SK-N-SH (cell line): ENCODE data around the gene ZNF639. TPM values are rescaled to one million over a fixed set of nuclear protein-coding genes. Genes with fewer than 3 reads are reported as not detected.

ENCODE experiments used
- CTCF ChIA-PET: fragments of 300-600, 350-600 bp; formaldehyde crosslinking; extraction: SDS; loops from one replicate; lab custom pipeline; 2021; lab: Yijun Ruan, JAX
- POLR2A ChIA-PET: fragments of 350-600 bp; sonication (Branson Sonifier 250); formaldehyde crosslinking; extraction: SDS; loops from one replicate; lab custom pipeline; 2020; ENCODE audit warnings: antibody characterized with exemption, inconsistent platforms; lab: Yijun Ruan, JAX
- DNase-seq: peaks from one replicate; pipeline ENCODE4 v3.0.0; 2012
- H2AFZ ChIP-seq: fragments of 200-600 bp; sonication (generic); 2 replicates; pipeline ENCODE4 v1.8.1; 2016; ENCODE audit warnings: antibody characterized with exemption, mild to moderate bottlenecking, low read depth
- H3F3A ChIP-seq: fragments of 200-600 bp; sonication (generic); replicated peaks from 2 replicates; pipeline ENCODE3; 2016; ENCODE audit warnings: antibody characterized with exemption, mild to moderate bottlenecking; ENCODE audit not compliant: insufficient read depth
- H3K27ac ChIP-seq, 2 experiments: fragments of 200-500 bp in 1 of 2; fragments of 200-600 bp in 1 of 2; sonication (Bioruptor generic) in 1 of 2; sonication (generic), shearing (Covaris generic) in 1 of 2; 2 replicates each; pipeline versions ENCODE4 v1.5.1 to v1.6.1; 2014 to 2016; ENCODE audit warnings: low read depth in 2 of 2, inconsistent platforms in 1 of 2, low read length in 1 of 2, mild to moderate bottlenecking in 1 of 2, mixed read lengths in 1 of 2
- H3K27me3 ChIP-seq: fragments of 200-600 bp; sonication (generic), shearing (Covaris generic); 2 replicates; pipeline ENCODE4 v1.6.1; 2016; ENCODE audit warnings: mixed run types; ENCODE audit not compliant: insufficient read depth
- H3K36me3 ChIP-seq, 2 experiments: fragments of 200-500 bp in 1 of 2; fragments of 200-600 bp in 1 of 2; sonication (Bioruptor generic) in 1 of 2; sonication (generic) in 1 of 2; replicated peaks in 1 of 2; 2 replicates each; pipeline versions ENCODE3 to v1.5.1; 2014 to 2016; ENCODE audit warnings: low read length in 1 of 2, mild to moderate bottlenecking in 1 of 2; ENCODE audit not compliant: insufficient read depth in 2 of 2, control insufficient read depth in 1 of 2
- H3K4me1 ChIP-seq, 2 experiments: fragments of 200-500 bp in 1 of 2; fragments of 200-600 bp in 1 of 2; sonication (Bioruptor generic) in 1 of 2; sonication (generic), shearing (Covaris generic) in 1 of 2; 2 replicates each; pipeline versions ENCODE4 v1.5.1 to v1.6.1; 2014 to 2016; ENCODE audit warnings: low read depth in 1 of 2, low read length in 1 of 2, mixed run types in 1 of 2; ENCODE audit not compliant: insufficient read depth in 2 of 2, control insufficient read depth in 1 of 2
- H3K4me2 ChIP-seq: fragments of 200-600 bp; sonication (generic), shearing (Covaris generic); 2 replicates; pipeline ENCODE4 v1.6.1; 2017; ENCODE audit warnings: mixed run types
- H3K4me3 ChIP-seq, 2 experiments: fragments of 200-500 bp in 1 of 2; fragments of 200-600 bp in 1 of 2; sonication (Bioruptor generic) in 1 of 2; sonication (generic), shearing (Covaris generic) in 1 of 2; 2 replicates each; pipeline versions ENCODE4 v1.5.1 to v1.8.1; 2014 to 2016; ENCODE audit warnings: low read depth in 2 of 2, inconsistent platforms in 1 of 2, low read length in 1 of 2, mild to moderate bottlenecking in 1 of 2, mixed read lengths in 1 of 2, moderate library complexity in 1 of 2
- H3K79me2 ChIP-seq: fragments of 200-600 bp; sonication (generic); 2 replicates; pipeline ENCODE4 v1.8.1; 2017; ENCODE audit warnings: mild to moderate bottlenecking; ENCODE audit not compliant: insufficient read depth
- H3K9ac ChIP-seq: fragments of 200-600 bp; sonication (generic); 2 replicates; pipeline ENCODE4 v1.6.1; 2017; ENCODE audit warnings: mixed run types
- H3K9me2 ChIP-seq: fragments of 200-600 bp; sonication (generic); 2 replicates; pipeline ENCODE4 v1.6.1; 2017; ENCODE audit warnings: mixed run types
- H3K9me3 ChIP-seq: fragments of 200-600 bp; sonication (generic); 2 replicates; pipeline ENCODE4 v1.6.1; 2017; ENCODE audit warnings: mixed run types, mild to moderate bottlenecking, moderate library complexity
- H4K20me1 ChIP-seq: fragments of 200-600 bp; sonication (generic); 2 replicates; pipeline ENCODE4 v1.6.1; 2017; ENCODE audit warnings: mild to moderate bottlenecking, mixed run types; ENCODE audit not compliant: insufficient read depth
- CHD2 ChIP-seq: fragments of 150-350 bp; IDR thresholded peaks from 2 replicates; pipeline ENCODE4 v1.6.1; 2018; ENCODE audit warnings: low read length; ENCODE audit not compliant: partially characterized antibody
- CTCF ChIP-seq: fragments of 200-600 bp; sonication (generic); IDR thresholded peaks from 2 replicates; pipeline ENCODE4 v1.6.1; 2017; ENCODE audit warnings: antibody characterized with exemption, mild to moderate bottlenecking, moderate library complexity
- EP300 ChIP-seq, 2 experiments: IDR thresholded peaks; 2 replicates each; pipeline versions ENCODE4 v1.4.0 to v1.6.1; 2012; ENCODE audit warnings: borderline replicate concordance in 1 of 2, low read depth in 1 of 2, low read length in 1 of 2
- EZH2phosphoT487 ChIP-seq: fragments of 200-600 bp; sonication (generic); IDR thresholded peaks from 2 replicates; pipeline ENCODE4 v1.6.1; 2017; ENCODE audit warnings: low read depth, mixed run types, mild to moderate bottlenecking, antibody characterized with exemption, moderate library complexity, borderline replicate concordance
- FOSL2 ChIP-seq: IDR thresholded peaks from 2 replicates; pipeline ENCODE4 v1.4.0; 2012; ENCODE audit warnings: low read depth, mild to moderate bottlenecking, moderate library complexity, borderline replicate concordance
- FOXM1 ChIP-seq: IDR thresholded peaks from 2 replicates; pipeline ENCODE4 v1.4.0; 2012; ENCODE audit warnings: low read depth, mild to moderate bottlenecking
- GABPA ChIP-seq: IDR thresholded peaks from 2 replicates; pipeline ENCODE4 v1.4.0; 2012; ENCODE audit warnings: low read depth, mild to moderate bottlenecking
- JUND ChIP-seq: IDR thresholded peaks from 2 replicates; pipeline ENCODE4 v1.4.0; 2012
- MEF2A ChIP-seq: IDR thresholded peaks from 2 replicates; pipeline ENCODE4 v1.4.0; 2012; ENCODE audit warnings: low read depth, borderline replicate concordance
- MXI1 ChIP-seq: IDR thresholded peaks from 2 replicates; pipeline ENCODE4 v1.6.1; 2012; ENCODE audit warnings: mild to moderate bottlenecking, low read depth, low read length, improper control_type of control experiment
- NFIC ChIP-seq: IDR thresholded peaks from 2 replicates; pipeline ENCODE4 v1.4.0; 2012; ENCODE audit warnings: borderline replicate concordance
- NRF1 ChIP-seq: IDR thresholded peaks from 2 replicates; pipeline ENCODE4 v1.6.1; 2012; ENCODE audit warnings: low read depth, mild to moderate bottlenecking, low read length
- RAD21 ChIP-seq: IDR thresholded peaks from 2 replicates; pipeline ENCODE4 v1.6.1; 2012; ENCODE audit warnings: mild to moderate bottlenecking, low read length
- REST ChIP-seq: IDR thresholded peaks from 2 replicates; pipeline ENCODE4 v1.6.1; 2012; ENCODE audit warnings: mild to moderate bottlenecking, low read depth, low read length, moderate library complexity
- RFX5 ChIP-seq: IDR thresholded peaks from 2 replicates; pipeline ENCODE4 v1.6.1; 2012; ENCODE audit warnings: mild to moderate bottlenecking, improper control_type of control experiment, low read length
- RXRA ChIP-seq: IDR thresholded peaks from 2 replicates; pipeline ENCODE4 v1.4.0; 2012; ENCODE audit warnings: low read depth, mild to moderate bottlenecking, borderline replicate concordance
- TAF1 ChIP-seq: IDR thresholded peaks from 2 replicates; pipeline ENCODE4 v1.6.1; 2012; ENCODE audit warnings: low read depth, mild to moderate bottlenecking, low read length, moderate library complexity, borderline replicate concordance
- TCF12 ChIP-seq: IDR thresholded peaks from 2 replicates; pipeline ENCODE4 v1.4.0; 2012
- USF2 ChIP-seq: fragments of 150-350 bp; IDR thresholded peaks from 2 replicates; pipeline ENCODE4 v1.6.1; 2017; ENCODE audit warnings: antibody characterized with exemption, low read length, low read depth, borderline replicate concordance
- WGBS: methylation state at CpG from one replicate; pipeline ENCODE4 v1.1.6; 2017; ENCODE audit warnings: low lambda C conversion rate; 5-methylcytosine and 5-hydroxymethylcytosine counted together
- polyA plus RNA-seq, 3 experiments: library from polyadenylated mRNA; depleted of rRNA; stranded (reverse); fragments of >200 nt; gene quantifications; 2 replicates each; pipeline ENCODE4 v1.2.3, GENCODE V29; 2012
- TF ChIP-seq, protein P1 (sequence below): IDR thresholded peaks from 2 replicates; pipeline ENCODE4 v1.4.0; 2012; ENCODE audit warnings: low read depth

The ZNF639 gene
- polyA plus RNA-seq, 1 of the 3 experiments (the other 2 are of a cell fraction): 9.6 TPM

- Histone ChIP-seq H2AFZ (no peak overlapping the region), H3K4me3 (no peak overlapping the region), H3F3A (no peaks in the 10 kb centered on the region), H3K36me3 (no peaks in the 10 kb centered on the region), H3K4me1 (no peaks in the 10 kb centered on the region), H3K9ac (no peak overlapping the region), H3K27me3 (no peaks in the 10 kb centered on the region), H3K4me2 (no peak overlapping the region), H3K27ac (no peak overlapping the region), H3K9me2 (no peaks in the 10 kb centered on the region), H3K79me2 (no peaks in the 10 kb centered on the region), H3K9me3 (no peaks in the 10 kb centered on the region), H4K20me1 (no peaks in the 10 kb centered on the region)
- no peak for DNase-seq
- ChIA-PET CTCF (no interaction called here), POLR2A (no interaction called here)
- TF ChIP-seq EP300 (IDR thresholded peaks at IDR 0.05; ENCODE audit: borderline replicate concordance in 1 of 2, low read depth in 1 of 2, low read length in 1 of 2): no peak
- TF ChIP-seq EZH2phosphoT487: no peak
- TF ChIP-seq FOSL2: no peak
- TF ChIP-seq CTCF: no peak
- TF ChIP-seq JUND: no peak
- TF ChIP-seq CHD2: no peak
- no peak for TF ChIP-seq RXRA
- TF ChIP-seq NRF1: no peak
- TF ChIP-seq, protein P1, sequence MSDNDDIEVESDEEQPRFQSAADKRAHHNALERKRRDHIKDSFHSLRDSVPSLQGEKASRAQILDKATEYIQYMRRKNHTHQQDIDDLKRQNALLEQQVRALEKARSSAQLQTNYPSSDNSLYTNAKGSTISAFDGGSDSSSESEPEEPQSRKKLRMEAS: no peak
- no peak for TF ChIP-seq FOXM1
- TF ChIP-seq MXI1: no peak
- no peak for TF ChIP-seq GABPA
- WGBS: 79% methylated on average over 3 of the region's 3 CpGs
These were observed 33.5 kb upstream of the ZNF639 start for GRCh38 chr3:179289295-179289694.

- H3F3A ChIP-seq: no peaks in the 10 kb centered on the region
- POLR2A ChIA-PET: no interaction called here
- no peaks in the 10 kb centered on the region for H3K4me1 ChIP-seq
- 100% methylated on average over 2 of the region's 2 CpGs for WGBS
- no peak overlapping the region for H3K9ac ChIP-seq
- H3K79me2 ChIP-seq: no peaks in the 10 kb centered on the region
- no peak overlapping the region for H3K27ac ChIP-seq
- DNase-seq: no peak
- H3K9me2 ChIP-seq: no peaks in the 10 kb centered on the region
- no peak overlapping the region for H3K4me2 ChIP-seq
- CTCF ChIA-PET: interaction anchor here (1.0 to 2.6 kb wide), 3 partner anchors 14 to 145 kb away, joined by 3 to 10 read pairs (median 4); partner anchors contain the start of gene PIK3CA
- no peaks in the 10 kb centered on the region for H4K20me1 ChIP-seq
- no peaks in the 10 kb centered on the region for H3K9me3 ChIP-seq
- H2AFZ ChIP-seq: no peak overlapping the region
- H3K4me3 ChIP-seq: no peak overlapping the region
- H3K27me3 ChIP-seq: no peaks in the 10 kb centered on the region
- no peaks in the 10 kb centered on the region for H3K36me3 ChIP-seq
- TF ChIP-seq USF2 (no peak), MXI1 (no peak), RXRA (no peak), NFIC (no peak), RFX5 (no peak), CHD2 (no peak), MEF2A (no peak), EZH2phosphoT487 (no peak), JUND (no peak), RAD21 (no peak), TAF1 (no peak), REST (no peak), TCF12 (no peak), FOSL2 (no peak)
These were observed 30.4 kb upstream of the ZNF639 start for GRCh38 chr3:179292450-179292849.
